GM12891 (cell line): ENCODE data around the gene DBNL.

ENCODE experiments used
- PAX5 ChIP-seq: IDR thresholded peaks from 2 replicates; pipeline ENCODE4 v1.6.1; 2011; ENCODE audit warnings: low read length, moderate library complexity, mild to moderate bottlenecking; ENCODE audit not compliant: insufficient read depth, severe bottlenecking
- POLR2A ChIP-seq: IDR thresholded peaks from 2 replicates; pipeline ENCODE4 v1.6.1; 2011; ENCODE audit warnings: low read depth, low read length, control low read depth
- POLR2AphosphoS5 ChIP-seq: IDR thresholded peaks from 2 replicates; pipeline ENCODE4 v1.6.1; 2011; ENCODE audit warnings: low read depth, low read length, control low read depth
- POU2F2 ChIP-seq: IDR thresholded peaks from 2 replicates; pipeline ENCODE4 v1.6.1; 2011; ENCODE audit warnings: low read depth, mild to moderate bottlenecking, control low read depth, low read length, moderate library complexity
- SPI1 ChIP-seq: IDR thresholded peaks from 2 replicates; pipeline ENCODE4 v1.6.1; 2011; ENCODE audit warnings: low read depth, low read length, control low read depth
- TAF1 ChIP-seq: IDR thresholded peaks from 2 replicates; pipeline ENCODE4 v1.6.1; 2011; ENCODE audit warnings: low read depth, low read length, control low read depth

DNA sequence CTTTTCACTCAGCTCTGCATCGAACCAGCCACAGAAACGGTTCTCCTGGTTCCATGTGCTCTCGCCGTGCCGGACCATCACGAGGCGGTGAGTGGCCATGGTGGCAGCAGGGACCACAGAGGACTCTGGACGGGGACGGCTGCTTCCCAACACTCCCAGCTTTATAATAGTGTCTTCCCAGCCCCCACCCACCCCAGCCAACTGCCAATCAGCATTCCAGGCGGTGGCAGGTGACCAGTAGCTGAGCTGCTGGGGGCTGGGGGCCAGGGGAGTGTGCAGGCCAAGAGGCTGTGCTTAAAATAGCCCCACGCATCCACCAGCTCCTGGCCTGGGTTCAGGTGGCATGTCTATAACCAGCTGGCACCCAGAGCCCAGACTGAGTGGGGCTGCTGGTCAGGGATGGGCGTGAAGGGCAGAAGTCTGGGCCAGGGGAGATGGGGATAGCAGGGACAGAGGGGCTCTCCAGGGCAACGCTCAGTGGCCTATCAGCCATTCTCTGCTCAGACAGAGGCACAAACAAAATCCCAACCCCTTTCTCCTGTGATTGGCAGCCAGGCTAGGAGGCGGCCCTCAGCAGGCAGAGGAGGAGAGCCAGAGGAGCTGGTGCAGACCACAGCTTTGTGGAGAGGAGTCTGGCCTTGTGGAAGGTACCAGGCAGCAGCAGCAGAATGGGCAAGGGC lies 21.1 kb downstream of the DBNL start, which contains the start of gene PGAM2:
- TF ChIP-seq POLR2A (no peak; the same call in 1 of the 2 replicates), TAF1 (no peak), POLR2AphosphoS5 (peak; percentile 57; the same call in 1 of the 2 replicates), PAX5 (no peak), SPI1 (no peak), POU2F2 (no peak)
